ENCODE data around the gene MACROD1. TPM values are rescaled to one million over a fixed set of nuclear protein-coding genes. Genes with fewer than 3 reads are reported as not detected.
"Not testable (repeated sequence)": the region's sequence is repeated elsewhere in the genome, so short reads cannot be mapped to it uniquely, and the experiment has no call there.

MACROD1 gene
- total and polyA plus RNA-seq, 10 donors, result 5.1 to 20.3 (median 7.8) TPM

GRCh38 chr11:64049509-64049908 lies 116.4 kb downstream of the MACROD1 start:
- no peak for DNase-seq
- Histone ChIP-seq H3K27me3 (replicated peaks in 1 of 7) (no peaks in the 10 kb centered on the region), H3K9me3 (no peaks in the 10 kb centered on the region), H3K27ac (no peak overlapping the region), H3K36me3 (no peaks in the 10 kb centered on the region), H3K4me1 (no peaks in the 10 kb centered on the region), H3K4me3 (no peak overlapping the region)
- intact Hi-C loops (cut with DNase I; ENCODE audit: low total_unique reads), result no loop called here
- TF ChIP-seq POLR2AphosphoS5 (IDR thresholded peaks at IDR 0.05) (no peak), POLR2A (IDR thresholded peaks at IDR 0.05) (no peak)
- TF ChIP-seq, protein P1, sequence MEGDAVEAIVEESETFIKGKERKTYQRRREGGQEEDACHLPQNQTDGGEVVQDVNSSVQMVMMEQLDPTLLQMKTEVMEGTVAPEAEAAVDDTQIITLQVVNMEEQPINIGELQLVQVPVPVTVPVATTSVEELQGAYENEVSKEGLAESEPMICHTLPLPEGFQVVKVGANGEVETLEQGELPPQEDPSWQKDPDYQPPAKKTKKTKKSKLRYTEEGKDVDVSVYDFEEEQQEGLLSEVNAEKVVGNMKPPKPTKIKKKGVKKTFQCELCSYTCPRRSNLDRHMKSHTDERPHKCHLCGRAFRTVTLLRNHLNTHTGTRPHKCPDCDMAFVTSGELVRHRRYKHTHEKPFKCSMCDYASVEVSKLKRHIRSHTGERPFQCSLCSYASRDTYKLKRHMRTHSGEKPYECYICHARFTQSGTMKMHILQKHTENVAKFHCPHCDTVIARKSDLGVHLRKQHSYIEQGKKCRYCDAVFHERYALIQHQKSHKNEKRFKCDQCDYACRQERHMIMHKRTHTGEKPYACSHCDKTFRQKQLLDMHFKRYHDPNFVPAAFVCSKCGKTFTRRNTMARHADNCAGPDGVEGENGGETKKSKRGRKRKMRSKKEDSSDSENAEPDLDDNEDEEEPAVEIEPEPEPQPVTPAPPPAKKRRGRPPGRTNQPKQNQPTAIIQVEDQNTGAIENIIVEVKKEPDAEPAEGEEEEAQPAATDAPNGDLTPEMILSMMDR (IDR thresholded peaks at IDR 0.05 in 8 of 11, conservative IDR thresholded peaks at IDR 0.05 in 3 of 11), result no peak
- WGBS, 5 donors, result 87 to 93% (median 91%) methylated on average over 4 to 8 of the region's 8 CpGs; no CpG with 5 or more reads in 1 of the 5 donors

GRCh38 chr11:64048042-64048854 lies 117.7 kb downstream of the MACROD1 start:
- no peak overlapping the region for H3K4me3 ChIP-seq
- H3K27me3 ChIP-seq (replicated peaks in 1 of 7), result no peaks in the 10 kb centered on the region
- H3K9me3 ChIP-seq, result no peaks in the 10 kb centered on the region
- intact Hi-C loops (cut with DNase I; ENCODE audit: low total_unique reads), result no loop called here
- H3K4me1 ChIP-seq, result no peaks in the 10 kb centered on the region
- TF ChIP-seq POLR2AphosphoS5 (IDR thresholded peaks at IDR 0.05), result no peak
- TF ChIP-seq, protein P1 (IDR thresholded peaks at IDR 0.05 in 8 of 11, conservative IDR thresholded peaks at IDR 0.05 in 3 of 11), result no peak
- TF ChIP-seq POLR2A (IDR thresholded peaks at IDR 0.05), result no peak
- H3K27ac ChIP-seq, result no peak overlapping the region
- DNase-seq, result no peak
- 82 to 91% (median 86%) methylated on average over 17 to 19 of the region's 19 CpGs for WGBS, 5 donors
- H3K36me3 ChIP-seq, result no peaks in the 10 kb centered on the region

DNA sequence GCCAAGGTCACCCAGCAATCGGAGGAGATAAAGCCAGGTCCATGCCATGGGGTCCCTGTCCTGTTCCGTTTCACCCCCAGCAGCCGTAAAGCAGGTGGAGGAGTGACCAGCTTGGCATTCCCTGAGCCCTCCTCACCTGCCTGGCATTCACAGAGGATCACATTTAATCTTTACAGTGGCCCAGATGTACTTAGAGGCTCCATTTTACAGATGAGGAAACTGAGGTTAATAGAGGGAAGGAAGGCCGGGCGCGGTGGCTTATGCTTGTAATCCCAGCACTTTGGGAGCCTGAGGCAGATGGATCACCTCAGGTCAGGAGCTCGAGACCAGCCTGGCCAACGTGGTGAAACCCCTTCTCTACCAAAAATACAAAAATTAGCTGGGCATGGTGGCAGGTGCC lies 118.5 kb downstream of the MACROD1 start:
- H3K4me3 ChIP-seq; intact Hi-C loops (cut with DNase I; ENCODE audit: low total_unique reads); H3K9me3 ChIP-seq; DNase-seq; H3K36me3 ChIP-seq; H3K27me3 ChIP-seq (replicated peaks in 1 of 7); H3K4me1 ChIP-seq; H3K27ac ChIP-seq: not testable (repeated sequence)
- WGBS, 5 donors, result 78 to 95% (median 88%) methylated on average over 6 to 8 of the region's 8 CpGs

DNA sequence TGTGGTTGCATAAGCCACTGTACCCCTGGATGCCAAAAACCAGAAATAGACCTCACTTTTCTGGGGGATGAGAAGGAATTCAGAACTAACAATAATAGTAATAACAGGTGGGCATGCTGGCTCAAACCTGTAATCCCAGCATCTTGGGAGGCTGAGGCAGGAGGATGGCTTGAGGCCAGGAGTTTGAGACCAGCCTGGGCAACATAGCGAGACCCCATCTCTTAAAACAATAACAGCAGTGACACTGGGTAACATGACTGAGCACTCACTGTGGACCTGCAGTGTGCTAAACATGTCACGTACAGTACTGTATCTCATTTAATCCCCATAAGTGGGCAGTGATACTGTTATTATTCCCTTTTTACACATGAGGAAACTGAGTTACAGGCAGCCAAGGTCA lies 120.2 kb downstream of the MACROD1 start:
- TF ChIP-seq POLR2AphosphoS5 (IDR thresholded peaks at IDR 0.05) (no peak), POLR2A (IDR thresholded peaks at IDR 0.05) (no peak)
- TF ChIP-seq, protein P1 (IDR thresholded peaks at IDR 0.05 in 8 of 11, conservative IDR thresholded peaks at IDR 0.05 in 3 of 11), result no peak
- Histone ChIP-seq H3K4me1 (no peaks in the 10 kb centered on the region), H3K27ac (no peak overlapping the region), H3K9me3 (no peaks in the 10 kb centered on the region), H3K4me3 (no peak overlapping the region), H3K36me3 (no peaks in the 10 kb centered on the region), H3K27me3 (replicated peaks in 1 of 7) (peaks cover 0 to under 1% (median 0%) of the 10 kb centered on the region in 7 donors)
- DNase-seq, result no peak
- 90 to 98% (median 93%) methylated on average over 2 of the region's 2 CpGs for WGBS, 5 donors
- intact Hi-C loops (cut with DNase I; ENCODE audit: low total_unique reads), result no loop called here

Measured in spleen (tissue), 11 donors.